GM23338 (cell line): ENCODE data around the gene ARMC8.

Experiments used
- CTCF ChIP-seq, 2 experiments: fragments of 200-600 bp in 1 of 2; sonication (generic) in 1 of 2; conservative IDR thresholded peaks; 2 replicates each; pipeline versions ENCODE4 v1.5.1 to v1.6.1; 2016 to 2017; ENCODE audit warnings: antibody characterized with exemption in 2 of 2, low read depth in 2 of 2, mild to moderate bottlenecking in 2 of 2, moderate library complexity in 1 of 2
- ETS1 ChIP-seq: IDR thresholded peaks from 2 replicates; pipeline ENCODE4 v1.6.1; 2016; ENCODE audit warnings: antibody characterized with exemption
- EZH2 ChIP-seq: fragments of 200-600 bp; sonication (generic); IDR thresholded peaks from one replicate; pipeline ENCODE4 v1.8.0; 2017; ENCODE audit warnings: antibody characterized with exemption, mild to moderate bottlenecking, low read depth; ENCODE audit not compliant: unreplicated experiment
- EZH2phosphoT487 ChIP-seq: fragments of 200-600 bp; sonication (generic); IDR thresholded peaks from one replicate; pipeline ENCODE4 v1.8.1; 2018; ENCODE audit warnings: antibody characterized with exemption; ENCODE audit not compliant: unreplicated experiment
- JUNB ChIP-seq: IDR thresholded peaks from one replicate; pipeline ENCODE4 v1.6.1; 2016; ENCODE audit warnings: antibody characterized with exemption; ENCODE audit not compliant: unreplicated experiment
- NANOG ChIP-seq: IDR thresholded peaks from 2 replicates; pipeline ENCODE4 v1.6.1; 2016; ENCODE audit warnings: antibody characterized with exemption, borderline replicate concordance
- POLR2AphosphoS5 ChIP-seq: IDR thresholded peaks from 2 replicates; pipeline ENCODE4 v1.6.1; 2016; ENCODE audit warnings: antibody characterized with exemption, low read depth
- REST ChIP-seq: IDR thresholded peaks from one replicate; pipeline ENCODE4 v1.6.1; 2018; ENCODE audit warnings: antibody characterized with exemption; ENCODE audit not compliant: unreplicated experiment

- no peak for TF ChIP-seq CTCF (conservative IDR thresholded peaks at IDR 0.05; ENCODE audit: low read depth in 2 of 2)
- TF ChIP-seq EZH2phosphoT487 = no peak
- no peak for TF ChIP-seq EZH2
- no peak for TF ChIP-seq POLR2AphosphoS5
- no peak for TF ChIP-seq JUNB
- no peak for TF ChIP-seq NANOG
- TF ChIP-seq REST = no peak
- TF ChIP-seq ETS1 = no peak
Measured at GRCh38 chr3:138140940-138141339, 46.2 kb upstream of the ARMC8 start.
